Testis (tissue), 2 donors: ENCODE measurements around the gene SUDS3.

Experiments used
- CTCF ChIP-seq, 3 experiments: fragments of 450-650 bp in 2 of 3; fragments of 200-600 bp in 1 of 3; sonication (generic) in 1 of 3; IDR thresholded peaks; one replicate each; pipeline ENCODE4 v1.5.1; 2016 to 2019; ENCODE audit warnings: antibody characterized with exemption in 3 of 3, mild to moderate bottlenecking in 2 of 3, moderate library complexity in 1 of 3
- POLR2A ChIP-seq: fragments of 450-650 bp; IDR thresholded peaks from one replicate; pipeline ENCODE4 v1.6.1; 2017; ENCODE audit warnings: antibody characterized with exemption, mild to moderate bottlenecking, moderate library complexity

DNA sequence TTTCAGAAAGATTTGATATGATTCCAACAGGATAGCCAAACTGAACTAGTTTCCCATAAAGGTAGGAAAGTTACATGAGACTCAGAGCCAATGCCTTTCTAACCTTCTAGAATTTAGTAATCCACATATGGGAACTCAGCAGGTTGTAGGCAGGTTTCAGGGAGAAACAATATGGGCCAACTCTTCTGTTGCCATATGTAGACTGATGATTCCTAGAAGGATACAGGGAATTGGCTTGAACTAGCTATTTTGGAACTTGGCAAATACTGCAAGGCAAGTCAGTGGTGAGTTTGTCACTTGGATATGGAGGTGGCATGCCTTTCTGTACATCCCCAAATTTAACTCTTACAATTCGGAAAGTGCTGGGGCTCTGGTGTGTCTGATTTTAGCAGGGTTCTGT is 15.5 kb downstream of the SUDS3 start:
- no peak for TF ChIP-seq POLR2A
- no peak for TF ChIP-seq CTCF (IDR thresholded peaks at IDR 0.05)
